Activated naive CD4-positive, alpha-beta T cell treated with anti-CD3 and anti-CD28 coated beads, Interleukin-2, amount 50 U/mL, for 24 hours (primary cell): Measurements from ENCODE around the gene ITGA8.

Experiments
- H3K27ac Mint-ChIP-seq: one replicate; pipeline ENCODE4 v1.8.0; 2021; ENCODE audit warnings: mild to moderate bottlenecking, mixed read lengths
- H3K27me3 Mint-ChIP-seq: one replicate; pipeline ENCODE4 v1.8.0; 2021; ENCODE audit warnings: mixed read lengths
- H3K36me3 Mint-ChIP-seq: one replicate; pipeline ENCODE4 v1.8.0; 2021; ENCODE audit warnings: mixed read lengths
- H3K4me1 Mint-ChIP-seq: one replicate; pipeline ENCODE4 v1.8.0; 2021; ENCODE audit warnings: mixed read lengths
- H3K4me3 Mint-ChIP-seq: one replicate; pipeline ENCODE4 v1.8.0; 2021; ENCODE audit warnings: mild to moderate bottlenecking, mixed read lengths
- H3K9me3 Mint-ChIP-seq: one replicate; pipeline ENCODE4 v1.8.0; 2021; ENCODE audit warnings: mixed read lengths

The ITGA8 gene

GRCh38 chr10:15624401-15625196 lies 95.1 kb downstream of the ITGA8 start:
- no peaks in the 10 kb centered on the region for H3K36me3 Mint-ChIP-seq
- no peak overlapping the region for H3K4me3 Mint-ChIP-seq
- H3K4me1 Mint-ChIP-seq = no peaks in the 10 kb centered on the region
- no peaks in the 10 kb centered on the region for H3K9me3 Mint-ChIP-seq
- peaks cover 6% of the 10 kb centered on the region for H3K27me3 Mint-ChIP-seq
- no peak overlapping the region for H3K27ac Mint-ChIP-seq

- no peaks in the 10 kb centered on the region for H3K4me1 Mint-ChIP-seq
- peaks cover 8% of the 10 kb centered on the region for H3K27me3 Mint-ChIP-seq
- H3K36me3 Mint-ChIP-seq = no peaks in the 10 kb centered on the region
- H3K9me3 Mint-ChIP-seq = no peaks in the 10 kb centered on the region
- H3K27ac Mint-ChIP-seq = no peak overlapping the region
- no peak overlapping the region for H3K4me3 Mint-ChIP-seq
Measured at GRCh38 chr10:15620836-15621515, 98.7 kb downstream of the ITGA8 start.

- H3K9me3 Mint-ChIP-seq = no peaks in the 10 kb centered on the region
- H3K36me3 Mint-ChIP-seq = no peaks in the 10 kb centered on the region
- peaks cover 8% of the 10 kb centered on the region for H3K27me3 Mint-ChIP-seq
- no peak overlapping the region for H3K4me3 Mint-ChIP-seq
- no peak overlapping the region for H3K27ac Mint-ChIP-seq
- no peaks in the 10 kb centered on the region for H3K4me1 Mint-ChIP-seq
Measured at GRCh38 chr10:15620337-15620736, 99.4 kb downstream of the ITGA8 start.

DNA sequence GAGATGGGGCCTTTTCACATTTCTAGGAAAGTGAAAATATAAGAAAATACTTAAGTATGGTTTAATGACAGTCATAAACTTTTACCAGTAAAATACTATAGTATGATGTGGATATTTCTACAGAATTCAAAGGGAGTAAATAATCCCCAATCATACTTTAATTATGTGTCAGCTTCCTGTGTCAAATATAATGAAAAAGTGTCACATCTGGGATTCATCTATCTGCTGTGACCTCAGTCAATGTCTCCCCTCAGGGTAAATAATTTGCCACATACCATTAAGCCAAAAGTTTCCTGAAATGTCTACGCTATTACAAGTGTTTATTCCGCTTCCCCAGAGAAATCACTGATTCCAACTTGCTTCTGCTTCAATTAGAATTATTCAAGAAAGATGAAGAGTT lies 110.5 kb downstream of the ITGA8 start:
- Mint-ChIP-seq H3K9me3 (no peaks in the 10 kb centered on the region), H3K4me1 (no peaks in the 10 kb centered on the region), H3K27ac (no peak overlapping the region), H3K27me3 (peaks cover 8% of the 10 kb centered on the region), H3K36me3 (no peaks in the 10 kb centered on the region), H3K4me3 (no peak overlapping the region)

DNA sequence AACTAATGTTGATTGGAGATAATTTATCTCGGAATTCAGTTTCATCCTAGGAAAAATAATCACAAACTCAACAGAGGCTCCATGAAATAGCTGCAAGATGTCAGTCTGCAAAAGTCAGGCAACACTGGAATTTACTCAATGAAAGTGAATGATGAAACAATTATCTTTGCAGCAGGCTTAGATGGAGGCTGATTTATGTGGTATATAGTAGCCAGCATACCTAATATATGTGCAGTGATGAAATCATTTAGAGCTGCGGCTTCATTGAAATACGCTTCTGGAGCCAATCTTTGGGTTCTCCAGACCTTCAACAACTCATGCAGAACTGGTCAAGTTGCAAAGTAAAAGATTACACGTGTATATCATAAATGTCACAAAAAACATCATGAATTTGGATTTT lies 113.3 kb downstream of the ITGA8 start:
- Mint-ChIP-seq H3K36me3 (no peaks in the 10 kb centered on the region), H3K4me1 (no peaks in the 10 kb centered on the region), H3K27me3 (peaks cover 20% of the 10 kb centered on the region), H3K9me3 (no peaks in the 10 kb centered on the region), H3K27ac (no peak overlapping the region), H3K4me3 (no peak overlapping the region)

DNA sequence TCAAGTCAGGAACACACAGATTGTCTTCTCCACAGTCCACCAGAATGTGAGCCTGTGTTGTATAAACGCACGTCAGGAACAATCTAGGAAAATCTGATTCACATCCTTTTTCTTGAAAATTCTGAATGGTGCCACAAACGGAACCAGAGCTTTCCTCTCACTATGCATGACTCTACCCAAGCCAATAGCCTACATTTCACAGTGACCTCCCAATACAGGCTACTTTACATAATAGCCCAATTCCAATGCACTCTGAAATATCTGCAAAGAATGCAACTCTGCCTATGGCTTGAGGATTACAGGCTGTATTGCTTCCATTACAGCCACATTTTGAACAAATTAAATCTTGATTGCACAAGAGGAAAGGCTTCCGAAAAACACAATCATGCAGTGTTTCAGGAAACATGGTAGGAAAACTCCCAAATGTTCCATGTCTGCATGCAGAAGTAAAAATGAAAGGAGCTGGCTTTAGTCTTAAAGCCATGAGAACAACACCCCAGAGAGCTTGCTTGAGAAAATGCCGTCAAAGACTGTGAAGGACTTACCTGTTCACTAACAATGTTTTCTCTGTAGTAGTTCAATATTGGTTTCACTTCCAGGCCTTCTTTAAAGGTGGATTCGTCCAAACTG lies 113.9 kb downstream of the ITGA8 start:
- Mint-ChIP-seq H3K27me3 (peaks cover 22% of the 10 kb centered on the region), H3K4me1 (no peaks in the 10 kb centered on the region), H3K27ac (no peak overlapping the region), H3K36me3 (no peaks in the 10 kb centered on the region), H3K9me3 (no peaks in the 10 kb centered on the region), H3K4me3 (no peak overlapping the region)

DNA sequence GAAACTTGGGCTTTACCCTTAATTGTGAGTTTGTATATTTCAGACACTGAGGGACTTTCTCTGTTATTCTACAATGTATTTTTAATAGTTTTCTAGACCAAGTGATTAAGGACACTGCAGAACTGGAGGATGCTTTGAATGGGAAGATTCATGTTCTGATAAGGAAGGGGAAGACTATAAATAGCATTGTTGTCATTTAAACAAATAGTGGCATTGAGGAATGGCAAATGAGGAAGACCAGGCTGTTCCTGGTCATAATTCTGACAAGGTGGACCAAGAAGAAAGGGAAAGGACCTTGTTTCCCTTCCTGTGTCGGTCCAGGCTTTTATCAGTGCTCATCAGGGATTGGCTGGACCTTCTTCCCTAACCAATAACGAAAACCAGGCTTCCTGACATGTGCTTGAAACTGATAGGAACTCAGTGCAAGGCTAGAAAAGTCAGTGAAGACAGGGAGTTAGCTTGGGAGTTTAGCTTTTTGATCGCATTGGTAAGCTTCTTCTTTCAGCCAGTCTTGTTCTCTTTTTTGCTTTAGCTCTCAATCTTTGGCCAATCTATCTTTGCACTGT lies 116.2 kb downstream of the ITGA8 start:
- H3K9me3 Mint-ChIP-seq = peaks cover 4% of the 10 kb centered on the region
- no peaks in the 10 kb centered on the region for H3K4me1 Mint-ChIP-seq
- no peaks in the 10 kb centered on the region for H3K36me3 Mint-ChIP-seq
- peaks cover 28% of the 10 kb centered on the region for H3K27me3 Mint-ChIP-seq
- no peak overlapping the region for H3K4me3 Mint-ChIP-seq
- H3K27ac Mint-ChIP-seq = no peak overlapping the region

DNA sequence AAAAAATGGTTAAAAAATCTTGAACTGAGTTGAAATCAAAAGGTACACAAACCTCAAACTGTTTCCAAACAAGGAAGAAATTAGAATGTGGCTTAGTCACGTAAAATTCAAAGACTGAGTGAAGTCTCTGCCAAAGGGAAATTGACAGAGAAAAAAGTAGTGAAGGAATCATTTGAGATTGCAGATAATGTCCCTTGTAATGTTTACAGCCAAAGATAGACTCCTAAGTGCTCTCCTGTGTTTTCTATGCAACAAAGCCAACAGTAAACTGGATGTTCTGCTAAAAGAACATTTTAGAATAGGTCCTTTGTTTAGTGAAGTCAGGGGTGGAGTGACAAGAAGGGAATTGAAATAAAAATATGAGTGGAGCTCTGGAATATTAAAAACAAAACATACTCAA lies 117.9 kb downstream of the ITGA8 start:
- Mint-ChIP-seq H3K4me1 (no peaks in the 10 kb centered on the region), H3K4me3 (no peak overlapping the region), H3K27ac (no peak overlapping the region), H3K36me3 (no peaks in the 10 kb centered on the region), H3K27me3 (peaks cover 24% of the 10 kb centered on the region), H3K9me3 (peaks cover 4% of the 10 kb centered on the region)

GRCh38 chr10:15595260-15595659 lies 124.5 kb downstream of the ITGA8 start:
- H3K27ac Mint-ChIP-seq = no peak overlapping the region
- H3K36me3 Mint-ChIP-seq = no peaks in the 10 kb centered on the region
- H3K4me3 Mint-ChIP-seq = no peak overlapping the region

DNA sequence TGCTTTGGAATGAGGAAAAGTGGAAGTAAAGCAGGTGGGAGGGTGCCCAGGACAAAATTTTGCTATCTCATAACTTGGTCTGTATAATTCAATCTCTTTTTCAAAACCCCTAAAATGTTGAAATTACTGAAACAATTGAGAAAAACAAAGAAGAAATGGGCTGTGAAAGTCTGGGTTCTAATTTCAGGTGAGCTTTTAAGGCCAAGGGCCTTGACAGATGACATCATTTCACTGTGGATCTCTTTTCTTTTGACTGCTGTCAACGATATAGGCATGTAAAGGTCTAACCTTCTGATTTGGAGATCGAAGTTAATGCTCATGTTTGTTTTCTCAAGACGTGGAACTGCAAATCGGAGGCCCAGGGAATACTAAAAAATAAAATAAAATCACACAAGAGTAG lies 127.8 kb downstream of the ITGA8 start:
- no peaks in the 10 kb centered on the region for H3K36me3 Mint-ChIP-seq
- no peak overlapping the region for H3K27ac Mint-ChIP-seq
- H3K4me1 Mint-ChIP-seq = no peaks in the 10 kb centered on the region
- no peaks in the 10 kb centered on the region for H3K9me3 Mint-ChIP-seq
- peaks cover 7% of the 10 kb centered on the region for H3K27me3 Mint-ChIP-seq
- no peak overlapping the region for H3K4me3 Mint-ChIP-seq

More at GRCh38 chr10:15595260-15595659, 124.5 kb downstream of the ITGA8 start:
- H3K27me3 Mint-ChIP-seq = peaks cover 10% of the 10 kb centered on the region
- H3K4me1 Mint-ChIP-seq = no peaks in the 10 kb centered on the region
- H3K9me3 Mint-ChIP-seq = peaks cover 2% of the 10 kb centered on the region

GRCh38 chr10:15591431-15591830 lies 128.3 kb downstream of the ITGA8 start:
- peaks cover 7% of the 10 kb centered on the region for H3K27me3 Mint-ChIP-seq
- H3K36me3 Mint-ChIP-seq = no peaks in the 10 kb centered on the region
- H3K4me3 Mint-ChIP-seq = no peak overlapping the region
- no peaks in the 10 kb centered on the region for H3K9me3 Mint-ChIP-seq
- H3K4me1 Mint-ChIP-seq = no peaks in the 10 kb centered on the region
- H3K27ac Mint-ChIP-seq = no peak overlapping the region

GRCh38 chr10:15588635-15589508 lies 130.8 kb downstream of the ITGA8 start:
- peaks cover 2% of the 10 kb centered on the region for H3K27me3 Mint-ChIP-seq
- H3K4me1 Mint-ChIP-seq = no peaks in the 10 kb centered on the region
- H3K4me3 Mint-ChIP-seq = no peak overlapping the region
- no peaks in the 10 kb centered on the region for H3K36me3 Mint-ChIP-seq
- no peaks in the 10 kb centered on the region for H3K9me3 Mint-ChIP-seq
- H3K27ac Mint-ChIP-seq = no peak overlapping the region

DNA sequence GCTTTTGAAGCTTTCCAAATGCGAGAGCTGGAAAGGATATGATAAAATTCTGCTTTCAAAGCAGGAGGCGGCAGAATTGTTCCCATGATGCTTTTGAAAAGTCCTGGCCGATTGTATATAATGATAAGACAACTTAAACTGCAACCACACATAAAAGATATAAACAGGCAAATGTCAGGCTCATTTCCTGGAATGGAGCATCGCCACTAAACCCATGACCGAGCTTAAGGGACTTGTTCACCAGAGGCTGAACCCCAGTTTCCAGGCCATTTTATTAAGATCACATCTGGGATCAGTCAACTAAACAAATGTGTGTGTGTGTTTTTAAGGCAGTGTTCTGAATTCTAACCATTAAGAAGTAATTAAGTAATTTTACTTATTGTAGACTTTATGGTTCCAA lies 131.6 kb downstream of the ITGA8 start:
- no peaks in the 10 kb centered on the region for H3K9me3 Mint-ChIP-seq
- H3K27ac Mint-ChIP-seq = no peak overlapping the region
- H3K36me3 Mint-ChIP-seq = no peaks in the 10 kb centered on the region
- no peak overlapping the region for H3K4me3 Mint-ChIP-seq
- H3K27me3 Mint-ChIP-seq = peaks cover 2% of the 10 kb centered on the region
- H3K4me1 Mint-ChIP-seq = no peaks in the 10 kb centered on the region

- Mint-ChIP-seq H3K4me3 (no peak overlapping the region), H3K4me1 (no peaks in the 10 kb centered on the region), H3K27me3 (peaks cover 3% of the 10 kb centered on the region), H3K36me3 (no peaks in the 10 kb centered on the region), H3K9me3 (no peaks in the 10 kb centered on the region), H3K27ac (no peak overlapping the region)
Measured at GRCh38 chr10:15587271-15587670, 132.5 kb downstream of the ITGA8 start.

GRCh38 chr10:15585303-15585715 lies 134.4 kb downstream of the ITGA8 start:
- no peaks in the 10 kb centered on the region for H3K4me1 Mint-ChIP-seq
- H3K27ac Mint-ChIP-seq = no peak overlapping the region
- H3K27me3 Mint-ChIP-seq = peaks cover 6% of the 10 kb centered on the region
- H3K36me3 Mint-ChIP-seq = peaks cover 1% of the 10 kb centered on the region
- no peak overlapping the region for H3K4me3 Mint-ChIP-seq
- H3K9me3 Mint-ChIP-seq = peaks cover 13% of the 10 kb centered on the region
